GM23338 (cell line): Measurements from ENCODE around the gene REEP5. TPM values are rescaled to one million over a fixed set of nuclear protein-coding genes. Genes with fewer than 3 reads are reported as not detected.

Experiments used
- ATAC-seq: fragments of 200-7000 bp; cut with Tn5 transposase; 3 replicates; pipeline ENCODE4 v1.9.1; 2020
- DNase-seq: peaks from one replicate; pipeline ENCODE4 v3.0.0-alpha.2; 2015; ENCODE audit warnings: low spot score
- H2AFZ ChIP-seq: fragments of 200-600 bp; sonication (generic); 2 replicates; pipeline ENCODE4 v1.8.0; 2016; ENCODE audit warnings: antibody characterized with exemption, mild to moderate bottlenecking, moderate library complexity
- H3F3A ChIP-seq: fragments of 200-600 bp; sonication (generic); replicated peaks from 2 replicates; pipeline ENCODE4 v1.8.0; 2017; ENCODE audit warnings: antibody characterized with exemption, mixed run types, low read depth
- H3K27ac ChIP-seq: fragments of 200-600 bp; sonication (generic); 2 replicates; pipeline ENCODE4 v1.6.1; 2016; ENCODE audit warnings: low read depth
- H3K27me3 ChIP-seq: fragments of 200-600 bp; sonication (generic); 2 replicates; pipeline ENCODE4 v1.8.0; 2016; ENCODE audit warnings: mild to moderate bottlenecking, mixed run types, moderate library complexity; ENCODE audit not compliant: insufficient read depth
- H3K36me3 ChIP-seq: fragments of 200-600 bp; sonication (generic); 2 replicates; pipeline ENCODE4 v1.8.0; 2016; ENCODE audit warnings: mild to moderate bottlenecking; ENCODE audit not compliant: insufficient read depth
- H3K4me1 ChIP-seq: fragments of 200-600 bp; sonication (generic); 2 replicates; pipeline ENCODE4 v1.8.0; 2016; ENCODE audit warnings: mild to moderate bottlenecking, moderate library complexity; ENCODE audit not compliant: insufficient read depth
- H3K4me2 ChIP-seq: fragments of 200-600 bp; sonication (generic); 2 replicates; pipeline ENCODE4 v1.7.1; 2017; ENCODE audit warnings: mixed run types
- H3K4me3 ChIP-seq: fragments of 200-600 bp; sonication (generic); 2 replicates; pipeline ENCODE4 v1.6.1; 2016; ENCODE audit warnings: mixed run types
- H3K79me2 ChIP-seq: fragments of 200-600 bp; sonication (generic); replicated peaks from 2 replicates; pipeline ENCODE4 v1.8.0; 2017; ENCODE audit warnings: mild to moderate bottlenecking; ENCODE audit not compliant: insufficient read depth
- H3K9me2 ChIP-seq: fragments of 200-600 bp; sonication (generic); 2 replicates; pipeline ENCODE4 v1.8.0; 2017; ENCODE audit not compliant: insufficient read depth
- H4K20me1 ChIP-seq: fragments of 200-600 bp; sonication (generic); replicated peaks from 2 replicates; pipeline ENCODE4 v1.8.0; 2017; ENCODE audit warnings: mild to moderate bottlenecking; ENCODE audit not compliant: insufficient read depth
- H3K27ac Mint-ChIP-seq: 2 replicates; pipeline ENCODE4 v1.8.0; 2020; ENCODE audit warnings: inconsistent platforms, mild to moderate bottlenecking, moderate library complexity, mixed read lengths
- H3K27me3 Mint-ChIP-seq: 3 replicates; pipeline ENCODE4 v1.8.0; 2022; ENCODE audit warnings: low read depth, mild to moderate bottlenecking, moderate library complexity, mixed read lengths, inconsistent platforms; ENCODE audit not compliant: insufficient read depth, poor library complexity
- H3K36me3 Mint-ChIP-seq: 3 replicates; pipeline ENCODE4 v1.8.0; 2021; ENCODE audit warnings: low read depth, mild to moderate bottlenecking, inconsistent platforms, moderate library complexity, mixed read lengths
- H3K4me1 Mint-ChIP-seq: 3 replicates; pipeline ENCODE4 v1.8.0; 2020; ENCODE audit warnings: mild to moderate bottlenecking, inconsistent platforms, mixed read lengths
- H3K4me3 Mint-ChIP-seq: 3 replicates; pipeline ENCODE4 v1.8.0; 2021; ENCODE audit warnings: moderate library complexity, mild to moderate bottlenecking, inconsistent platforms, mixed read lengths
- H3K9me3 Mint-ChIP-seq: 3 replicates; pipeline ENCODE4 v1.8.0; 2020; ENCODE audit warnings: moderate library complexity, mild to moderate bottlenecking, inconsistent platforms, mixed read lengths
- CREB1 ChIP-seq: fragments of 250-450 bp; sonication (Bioruptor Pico); IDR thresholded peaks from 2 replicates; pipeline ENCODE4 v1.5.0; 2020; ENCODE audit warnings: low read depth, mild to moderate bottlenecking, moderate library complexity
- CTCF ChIP-seq, 2 experiments: fragments of 200-600 bp in 1 of 2; sonication (generic) in 1 of 2; conservative IDR thresholded peaks; 2 replicates each; pipeline versions ENCODE4 v1.5.1 to v1.6.1; 2016 to 2017; ENCODE audit warnings: antibody characterized with exemption in 2 of 2, low read depth in 2 of 2, mild to moderate bottlenecking in 2 of 2, moderate library complexity in 1 of 2
- ETS1 ChIP-seq: IDR thresholded peaks from 2 replicates; pipeline ENCODE4 v1.6.1; 2016; ENCODE audit warnings: antibody characterized with exemption
- EZH2 ChIP-seq: fragments of 200-600 bp; sonication (generic); IDR thresholded peaks from one replicate; pipeline ENCODE4 v1.8.0; 2017; ENCODE audit warnings: antibody characterized with exemption, mild to moderate bottlenecking, low read depth; ENCODE audit not compliant: unreplicated experiment
- EZH2phosphoT487 ChIP-seq: fragments of 200-600 bp; sonication (generic); IDR thresholded peaks from one replicate; pipeline ENCODE4 v1.8.1; 2018; ENCODE audit warnings: antibody characterized with exemption; ENCODE audit not compliant: unreplicated experiment
- JUNB ChIP-seq: IDR thresholded peaks from one replicate; pipeline ENCODE4 v1.6.1; 2016; ENCODE audit warnings: antibody characterized with exemption; ENCODE audit not compliant: unreplicated experiment
- NANOG ChIP-seq: IDR thresholded peaks from 2 replicates; pipeline ENCODE4 v1.6.1; 2016; ENCODE audit warnings: antibody characterized with exemption, borderline replicate concordance
- POLR2AphosphoS5 ChIP-seq: IDR thresholded peaks from 2 replicates; pipeline ENCODE4 v1.6.1; 2016; ENCODE audit warnings: antibody characterized with exemption, low read depth
- REST ChIP-seq: IDR thresholded peaks from one replicate; pipeline ENCODE4 v1.6.1; 2018; ENCODE audit warnings: antibody characterized with exemption; ENCODE audit not compliant: unreplicated experiment
- STAT1 ChIP-seq: IDR thresholded peaks from one replicate; pipeline ENCODE4 v1.6.1; 2016; ENCODE audit warnings: antibody characterized with exemption; ENCODE audit not compliant: unreplicated experiment
- ZNF114 ChIP-seq: fragments of 250-450 bp; sonication (Bioruptor Pico); IDR thresholded peaks from 2 replicates; pipeline ENCODE4 v1.5.0; 2020; ENCODE audit warnings: mild to moderate bottlenecking, moderate library complexity
- ZNF331 ChIP-seq: fragments of 250-450 bp; sonication (Bioruptor Pico); IDR thresholded peaks from 2 replicates; pipeline ENCODE4 v1.5.0; 2020; ENCODE audit warnings: low read depth, mild to moderate bottlenecking, moderate library complexity
- polyA plus RNA-seq: library from polyadenylated mRNA; unstranded; fragments of >200 nt; fragmentation: Nextera tagmentation; extraction: Ambion mirVana; gene quantifications from 2 replicates; pipeline ENCODE4 v1.2.1, GENCODE V29; 2016
- total RNA-seq: library from RNA; depleted of rRNA; stranded (reverse); fragments of >200 nt; shearing (Covaris generic); gene quantifications from 2 replicates; pipeline ENCODE4 v1.2.3, GENCODE V29; 2014

The REEP5 gene
- total and polyA plus RNA-seq, 2 experiments from 2014 or later, result 32.5 to 111 TPM

GRCh38 chr5:112923988-112924387 is 2.0 kb upstream of the REEP5 start:
- Mint-ChIP-seq H3K4me1 (peaks cover 13% of the 10 kb centered on the region), H3K36me3 (peaks cover 16% of the 10 kb centered on the region), H3K27me3 (peaks cover 12% of the 10 kb centered on the region), H3K27ac (no peak overlapping the region), H3K9me3 (no peaks in the 10 kb centered on the region), H3K4me3 (no peak overlapping the region)
- no peak overlapping the region for H2AFZ ChIP-seq
- ATAC-seq (no peak), DNase-seq (no peak)
- H3K36me3 ChIP-seq, result 0 out of 2 replicates have a peak, but pooled peaks cover 5% of the 10 kb centered on the region
- TF ChIP-seq EZH2 (no peak), ZNF331 (CRISPR knock-in tag) (no peak), REST (no peak), JUNB (no peak), POLR2AphosphoS5 (no peak), EZH2phosphoT487 (no peak), NANOG (no peak), CREB1 (CRISPR knock-in tag) (no peak), ZNF114 (CRISPR knock-in tag) (no peak), STAT1 (no peak), CTCF (conservative IDR thresholded peaks at IDR 0.05; ENCODE audit: low read depth in 2 of 2) (no peak), ETS1 (no peak)
- H3F3A ChIP-seq, result 0 out of 2 replicates have a peak, but pooled peaks cover 3% of the 10 kb centered on the region
- H3K4me1 ChIP-seq, result 0 out of 2 replicates have a peak, but pooled peaks cover 9% of the 10 kb centered on the region
- H3K4me2 ChIP-seq, result no peak overlapping the region
- peaks cover 8% of the 10 kb centered on the region for H3K27me3 ChIP-seq
- no peaks in the 10 kb centered on the region for H3K9me2 ChIP-seq
- H3K27ac ChIP-seq, result no peak overlapping the region
- H3K4me3 ChIP-seq, result no peak overlapping the region
- peaks cover 13% of the 10 kb centered on the region for H3K79me2 ChIP-seq
- H4K20me1 ChIP-seq, result no peaks in the 10 kb centered on the region; the same call in 1 of the 2 replicates
